H1 (cell line): ENCODE results near the gene SLC39A11. TPM values are rescaled to one million over a fixed set of nuclear protein-coding genes. Genes with fewer than 3 reads are reported as not detected.

Experiments
- CHD1 ChIP-seq: IDR thresholded peaks from 2 replicates; pipeline ENCODE4 v1.6.1; 2012; ENCODE audit warnings: low read depth, low read length, improper control_type of control experiment
- NRF1 ChIP-seq: IDR thresholded peaks from 2 replicates; pipeline ENCODE4 v1.6.1; 2011; ENCODE audit warnings: mild to moderate bottlenecking, low read depth, low read length, improper control_type of control experiment
- POLR2AphosphoS5 ChIP-seq: IDR thresholded peaks from 2 replicates; pipeline ENCODE4 v1.6.1; 2011; ENCODE audit warnings: low read depth, low read length
- polyA plus RNA-seq, 7 experiments: library from polyadenylated mRNA; depleted of rRNA in 3 of 7; stranded (reverse) in 5 of 7; unstranded in 2 of 7; fragments of >200 nt in 5 of 7; fragments of 200-250 nt in 2 of 7; gene quantifications; 1 replicate in 5 of 7; 2 replicates in 1 of 7; 4 replicates in 1 of 7; pipeline versions ENCODE4 v1.2.1 to v1.2.3, GENCODE V29; 2011 to 2013; ENCODE audit warnings: missing spikeins in 2 of 7, mixed read lengths in 2 of 7
- total RNA-seq: library from RNA; stranded (reverse); fragmentation: NEBNext Ultra II Directional; extraction: Animal tissue kit (Norgen Biotek cat#: 25700); gene quantifications from 2 replicates; pipeline ENCODE4 v1.2.1, GENCODE V29; 2021
- TF ChIP-seq, protein P1 (sequence below): fragments of 300-600 bp; sonication (generic); IDR thresholded peaks from 2 replicates; pipeline ENCODE4 v1.7.1; 2012; ENCODE audit warnings: low read length, moderate library complexity, mild to moderate bottlenecking, inconsistent platforms; ENCODE audit not compliant: insufficient replicate concordance
- TF ChIP-seq, protein P2 (sequence below): IDR thresholded peaks from 2 replicates; pipeline ENCODE4 v1.6.1; 2012; ENCODE audit warnings: inconsistent platforms

Gene SLC39A11
- total and polyA plus RNA-seq, 2 of the 8 experiments (the other 6 are each of a cell fraction or from before 2014, with no cell fraction given) = 12.2 to 19.6 TPM

DNA sequence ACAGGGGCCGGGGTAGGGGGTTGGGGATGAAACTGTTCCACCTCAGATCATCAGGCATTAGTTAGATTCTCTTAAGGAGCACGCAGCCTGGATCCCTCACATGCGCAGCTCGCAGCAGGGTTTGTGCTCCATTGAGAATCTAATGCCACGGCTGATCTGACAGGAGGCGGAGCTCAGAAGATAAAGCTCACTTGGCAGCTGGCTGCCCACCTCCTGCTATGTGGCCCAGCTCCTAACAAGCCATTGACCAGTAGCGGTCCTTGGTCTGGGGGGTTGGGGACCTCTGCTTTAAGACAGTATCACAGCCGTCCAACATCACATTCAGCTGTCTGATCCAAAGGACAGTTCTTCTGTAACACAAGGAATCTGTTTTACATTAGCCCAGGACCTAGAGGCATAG lies 62.5 kb downstream of the SLC39A11 start (continued):
- TF ChIP-seq, protein P1, sequence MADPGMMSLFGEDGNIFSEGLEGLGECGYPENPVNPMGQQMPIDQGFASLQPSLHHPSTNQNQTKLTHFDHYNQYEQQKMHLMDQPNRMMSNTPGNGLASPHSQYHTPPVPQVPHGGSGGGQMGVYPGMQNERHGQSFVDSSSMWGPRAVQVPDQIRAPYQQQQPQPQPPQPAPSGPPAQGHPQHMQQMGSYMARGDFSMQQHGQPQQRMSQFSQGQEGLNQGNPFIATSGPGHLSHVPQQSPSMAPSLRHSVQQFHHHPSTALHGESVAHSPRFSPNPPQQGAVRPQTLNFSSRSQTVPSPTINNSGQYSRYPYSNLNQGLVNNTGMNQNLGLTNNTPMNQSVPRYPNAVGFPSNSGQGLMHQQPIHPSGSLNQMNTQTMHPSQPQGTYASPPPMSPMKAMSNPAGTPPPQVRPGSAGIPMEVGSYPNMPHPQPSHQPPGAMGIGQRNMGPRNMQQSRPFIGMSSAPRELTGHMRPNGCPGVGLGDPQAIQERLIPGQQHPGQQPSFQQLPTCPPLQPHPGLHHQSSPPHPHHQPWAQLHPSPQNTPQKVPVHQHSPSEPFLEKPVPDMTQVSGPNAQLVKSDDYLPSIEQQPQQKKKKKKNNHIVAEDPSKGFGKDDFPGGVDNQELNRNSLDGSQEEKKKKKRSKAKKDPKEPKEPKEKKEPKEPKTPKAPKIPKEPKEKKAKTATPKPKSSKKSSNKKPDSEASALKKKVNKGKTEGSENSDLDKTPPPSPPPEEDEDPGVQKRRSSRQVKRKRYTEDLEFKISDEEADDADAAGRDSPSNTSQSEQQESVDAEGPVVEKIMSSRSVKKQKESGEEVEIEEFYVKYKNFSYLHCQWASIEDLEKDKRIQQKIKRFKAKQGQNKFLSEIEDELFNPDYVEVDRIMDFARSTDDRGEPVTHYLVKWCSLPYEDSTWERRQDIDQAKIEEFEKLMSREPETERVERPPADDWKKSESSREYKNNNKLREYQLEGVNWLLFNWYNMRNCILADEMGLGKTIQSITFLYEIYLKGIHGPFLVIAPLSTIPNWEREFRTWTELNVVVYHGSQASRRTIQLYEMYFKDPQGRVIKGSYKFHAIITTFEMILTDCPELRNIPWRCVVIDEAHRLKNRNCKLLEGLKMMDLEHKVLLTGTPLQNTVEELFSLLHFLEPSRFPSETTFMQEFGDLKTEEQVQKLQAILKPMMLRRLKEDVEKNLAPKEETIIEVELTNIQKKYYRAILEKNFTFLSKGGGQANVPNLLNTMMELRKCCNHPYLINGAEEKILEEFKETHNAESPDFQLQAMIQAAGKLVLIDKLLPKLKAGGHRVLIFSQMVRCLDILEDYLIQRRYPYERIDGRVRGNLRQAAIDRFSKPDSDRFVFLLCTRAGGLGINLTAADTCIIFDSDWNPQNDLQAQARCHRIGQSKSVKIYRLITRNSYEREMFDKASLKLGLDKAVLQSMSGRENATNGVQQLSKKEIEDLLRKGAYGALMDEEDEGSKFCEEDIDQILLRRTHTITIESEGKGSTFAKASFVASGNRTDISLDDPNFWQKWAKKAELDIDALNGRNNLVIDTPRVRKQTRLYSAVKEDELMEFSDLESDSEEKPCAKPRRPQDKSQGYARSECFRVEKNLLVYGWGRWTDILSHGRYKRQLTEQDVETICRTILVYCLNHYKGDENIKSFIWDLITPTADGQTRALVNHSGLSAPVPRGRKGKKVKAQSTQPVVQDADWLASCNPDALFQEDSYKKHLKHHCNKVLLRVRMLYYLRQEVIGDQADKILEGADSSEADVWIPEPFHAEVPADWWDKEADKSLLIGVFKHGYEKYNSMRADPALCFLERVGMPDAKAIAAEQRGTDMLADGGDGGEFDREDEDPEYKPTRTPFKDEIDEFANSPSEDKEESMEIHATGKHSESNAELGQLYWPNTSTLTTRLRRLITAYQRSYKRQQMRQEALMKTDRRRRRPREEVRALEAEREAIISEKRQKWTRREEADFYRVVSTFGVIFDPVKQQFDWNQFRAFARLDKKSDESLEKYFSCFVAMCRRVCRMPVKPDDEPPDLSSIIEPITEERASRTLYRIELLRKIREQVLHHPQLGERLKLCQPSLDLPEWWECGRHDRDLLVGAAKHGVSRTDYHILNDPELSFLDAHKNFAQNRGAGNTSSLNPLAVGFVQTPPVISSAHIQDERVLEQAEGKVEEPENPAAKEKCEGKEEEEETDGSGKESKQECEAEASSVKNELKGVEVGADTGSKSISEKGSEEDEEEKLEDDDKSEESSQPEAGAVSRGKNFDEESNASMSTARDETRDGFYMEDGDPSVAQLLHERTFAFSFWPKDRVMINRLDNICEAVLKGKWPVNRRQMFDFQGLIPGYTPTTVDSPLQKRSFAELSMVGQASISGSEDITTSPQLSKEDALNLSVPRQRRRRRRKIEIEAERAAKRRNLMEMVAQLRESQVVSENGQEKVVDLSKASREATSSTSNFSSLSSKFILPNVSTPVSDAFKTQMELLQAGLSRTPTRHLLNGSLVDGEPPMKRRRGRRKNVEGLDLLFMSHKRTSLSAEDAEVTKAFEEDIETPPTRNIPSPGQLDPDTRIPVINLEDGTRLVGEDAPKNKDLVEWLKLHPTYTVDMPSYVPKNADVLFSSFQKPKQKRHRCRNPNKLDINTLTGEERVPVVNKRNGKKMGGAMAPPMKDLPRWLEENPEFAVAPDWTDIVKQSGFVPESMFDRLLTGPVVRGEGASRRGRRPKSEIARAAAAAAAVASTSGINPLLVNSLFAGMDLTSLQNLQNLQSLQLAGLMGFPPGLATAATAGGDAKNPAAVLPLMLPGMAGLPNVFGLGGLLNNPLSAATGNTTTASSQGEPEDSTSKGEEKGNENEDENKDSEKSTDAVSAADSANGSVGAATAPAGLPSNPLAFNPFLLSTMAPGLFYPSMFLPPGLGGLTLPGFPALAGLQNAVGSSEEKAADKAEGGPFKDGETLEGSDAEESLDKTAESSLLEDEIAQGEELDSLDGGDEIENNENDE = no peak
- no peak for TF ChIP-seq NRF1
- TF ChIP-seq CHD1 = no peak
- TF ChIP-seq, protein P2, sequence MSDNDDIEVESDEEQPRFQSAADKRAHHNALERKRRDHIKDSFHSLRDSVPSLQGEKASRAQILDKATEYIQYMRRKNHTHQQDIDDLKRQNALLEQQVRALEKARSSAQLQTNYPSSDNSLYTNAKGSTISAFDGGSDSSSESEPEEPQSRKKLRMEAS = no peak
- TF ChIP-seq POLR2AphosphoS5 = no peak
